Inflammatory macrophage treated with lipopolysaccharide for 1 hour (primary cell): ENCODE data around the gene CCDC167.
A peak's percentile ranks its signal among the peaks of the same experiment; 100 is the strongest.

Source experiments
- DNase-seq, 2 donors: peaks; one replicate each; pipeline ENCODE4 v3.0.0-alpha.2; 2020 to 2022

CCDC167 gene

GRCh38 chr6:37528541-37528940 lies 28.8 kb upstream of the CCDC167 start:
- no peak for DNase-seq

GRCh38 chr6:37525460-37526357 lies 26.0 kb upstream of the CCDC167 start:
- DNase-seq: no peak

- DNase-seq: no peak
These were observed 25.3 kb upstream of the CCDC167 start for GRCh38 chr6:37524970-37525318.

GRCh38 chr6:37524025-37524969 lies 24.6 kb upstream of the CCDC167 start:
- DNase-seq: no peak

GRCh38 chr6:37523412-37523811 lies 23.7 kb upstream of the CCDC167 start:
- no peak for DNase-seq

GRCh38 chr6:37522836-37523235 lies 23.1 kb upstream of the CCDC167 start:
- no peak for DNase-seq

GRCh38 chr6:37521674-37522073 lies 22.0 kb upstream of the CCDC167 start:
- DNase-seq: no peak

GRCh38 chr6:37520926-37521325 lies 21.2 kb upstream of the CCDC167 start:
- DNase-seq: no peak

GRCh38 chr6:37519461-37519860 lies 19.8 kb upstream of the CCDC167 start:
- no peak for DNase-seq

GRCh38 chr6:37518116-37518515 lies 18.4 kb upstream of the CCDC167 start:
- no peak for DNase-seq

GRCh38 chr6:37517411-37517812 lies 17.7 kb upstream of the CCDC167 start:
- peak; percentile 43 to 64 for DNase-seq

- no peak for DNase-seq
These were observed 17.3 kb upstream of the CCDC167 start for GRCh38 chr6:37516920-37517405.

GRCh38 chr6:37516076-37516919 lies 16.6 kb upstream of the CCDC167 start:
- DNase-seq: peak in 1 of 2 donors; percentile 23

GRCh38 chr6:37515712-37516075 lies 16.0 kb upstream of the CCDC167 start:
- no peak for DNase-seq

- no peak for DNase-seq
These were observed 15.1 kb upstream of the CCDC167 start for GRCh38 chr6:37514837-37515236.

- no peak for DNase-seq
These were observed 14.7 kb upstream of the CCDC167 start for GRCh38 chr6:37514321-37514771.

- no peak for DNase-seq
These were observed 13.9 kb upstream of the CCDC167 start for GRCh38 chr6:37513576-37513975.

- no peak for DNase-seq
These were observed 13.5 kb upstream of the CCDC167 start for GRCh38 chr6:37513155-37513554.

GRCh38 chr6:37512400-37513011 lies 12.8 kb upstream of the CCDC167 start:
- no peak for DNase-seq

- no peak for DNase-seq
These were observed 12.3 kb upstream of the CCDC167 start for GRCh38 chr6:37511910-37512399.

GRCh38 chr6:37511201-37511600 lies 11.5 kb upstream of the CCDC167 start:
- no peak for DNase-seq
